HG02798 (cell line): ENCODE results near the gene SLC2A2.
A peak's percentile ranks its signal among the peaks of the same experiment; 100 is the strongest.
"Not testable (repeated sequence)": the region's sequence is repeated elsewhere in the genome, so short reads cannot be mapped to it uniquely, and the experiment has no call there.

Experiments used
- ATAC-seq: cut with Tn5 transposase; IDR thresholded peaks from one replicate; pipeline ENCODE4 v1.9.1; 2021; ENCODE audit warnings: mild to moderate bottlenecking; ENCODE audit not compliant: unreplicated experiment, poor library complexity

The SLC2A2 gene

DNA sequence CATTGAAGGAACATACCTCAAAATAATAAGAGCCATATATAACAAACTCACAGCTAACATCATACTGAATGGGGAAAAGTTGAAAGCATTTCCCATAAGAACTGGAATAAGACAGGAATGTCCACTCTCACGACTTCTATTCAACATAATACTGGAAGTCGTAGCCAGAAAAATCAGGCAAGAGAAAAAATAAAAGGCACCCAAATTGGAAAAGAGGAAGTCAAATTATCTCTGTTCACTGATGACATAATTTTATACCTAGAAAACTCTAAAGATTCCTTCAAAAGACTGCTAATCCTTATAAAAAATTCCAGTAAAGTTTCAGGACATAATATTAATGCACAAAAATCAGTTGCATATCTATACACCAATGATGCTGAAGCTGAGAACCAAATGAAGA lies 34.9 kb downstream of the SLC2A2 start:
- ATAC-seq = no peak

DNA sequence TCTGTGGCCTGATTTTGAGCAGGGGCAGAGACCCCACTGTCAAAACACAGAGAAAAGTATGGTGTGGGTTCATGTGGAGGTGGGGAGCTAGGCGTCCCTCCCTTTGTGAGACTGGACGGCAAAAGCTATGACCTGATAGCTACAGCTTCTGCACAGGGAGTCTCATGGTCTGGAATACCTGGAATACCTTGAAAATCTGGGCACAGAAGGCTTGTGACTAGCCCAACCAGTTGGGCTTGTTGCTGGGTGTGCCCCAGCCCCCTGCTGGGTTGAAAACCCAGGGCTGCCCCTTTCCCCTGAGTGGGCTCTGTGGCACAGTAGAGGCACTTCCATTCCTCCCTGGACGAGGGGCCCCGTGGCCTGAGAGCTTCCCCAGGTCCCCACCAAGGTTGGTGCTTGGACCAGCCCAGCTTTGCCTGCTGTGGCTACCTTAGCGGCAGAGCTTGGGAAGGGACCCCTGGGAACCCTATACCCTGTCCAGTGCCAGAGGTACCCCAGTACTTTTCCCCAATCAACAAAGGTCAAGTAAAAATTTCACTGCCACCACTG lies 37.3 kb downstream of the SLC2A2 start:
- ATAC-seq = no peak

DNA sequence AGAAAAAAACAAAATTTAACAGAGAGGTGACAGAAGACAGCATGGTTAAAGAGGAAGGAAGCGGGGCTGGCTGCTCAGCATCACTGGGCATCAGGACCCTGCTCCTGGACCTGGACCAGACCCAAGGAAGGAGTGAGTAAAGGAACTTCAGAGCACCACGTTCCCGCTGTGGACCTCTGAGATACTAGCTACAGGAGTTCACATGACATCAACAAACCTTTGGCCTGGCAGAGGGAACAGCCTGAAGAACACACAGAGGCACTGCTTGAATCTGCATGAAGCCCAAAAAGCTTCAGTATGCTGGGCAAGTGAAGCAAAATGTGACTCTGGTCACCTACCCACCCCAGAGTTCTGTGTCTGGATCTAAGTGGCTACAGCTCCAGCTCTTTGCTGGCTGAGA lies 38.1 kb downstream of the SLC2A2 start:
- no peak for ATAC-seq

DNA sequence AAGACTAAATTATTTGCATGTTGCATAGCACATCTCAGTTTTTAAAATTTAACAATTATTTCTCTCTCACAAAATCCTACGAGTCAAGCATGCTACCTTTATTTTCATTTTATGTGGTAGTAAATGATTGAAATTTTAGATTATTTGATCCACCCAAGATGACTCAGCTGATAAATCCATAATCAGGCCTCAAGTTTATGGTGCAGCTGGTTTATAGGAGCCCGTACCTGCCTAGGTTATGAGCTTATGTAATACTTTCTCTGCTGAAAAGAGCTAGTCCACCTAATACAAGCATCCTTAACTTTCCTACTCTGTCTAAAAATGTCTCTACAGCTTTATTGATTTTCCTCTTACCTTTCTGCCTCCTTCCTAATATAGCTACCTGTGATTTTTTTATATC lies 41.2 kb downstream of the SLC2A2 start:
- ATAC-seq = no peak

DNA sequence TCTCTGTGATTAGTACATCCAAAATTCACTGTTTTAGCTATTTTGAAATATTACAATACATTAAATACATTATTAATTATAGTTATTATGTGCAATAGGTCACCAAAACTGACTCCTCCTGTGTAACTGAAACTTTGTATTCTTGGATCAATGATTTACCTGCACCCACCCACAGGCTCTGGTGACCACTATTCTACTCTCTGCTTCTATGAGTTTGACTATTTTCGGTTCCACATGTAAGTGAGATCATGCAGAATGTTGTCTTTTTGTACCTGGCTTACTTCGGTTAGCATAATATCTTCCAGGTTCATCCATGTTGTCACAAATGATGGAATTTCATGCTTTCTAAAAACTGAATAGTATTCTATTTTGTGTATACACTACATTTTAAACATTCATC lies 43.8 kb downstream of the SLC2A2 start:
- peak; percentile 98 for ATAC-seq

DNA sequence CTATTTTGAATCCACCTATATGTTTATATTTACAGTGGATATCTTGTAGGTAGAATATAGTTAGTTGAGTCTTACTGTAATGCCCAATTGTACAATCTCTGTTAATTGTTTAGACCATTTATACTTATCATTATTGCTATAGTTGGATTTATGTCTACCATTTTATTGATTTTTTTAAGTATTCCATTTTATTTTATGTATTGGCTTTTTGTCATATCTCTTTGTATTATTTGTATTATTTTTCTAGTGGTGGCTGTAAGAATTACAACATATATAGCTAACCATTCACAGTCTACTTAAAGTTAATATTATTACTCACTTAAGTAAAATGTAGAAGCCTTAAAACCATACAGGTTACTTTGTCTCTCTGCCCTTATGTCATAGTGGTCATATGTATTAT lies 46.1 kb downstream of the SLC2A2 start:
- ATAC-seq = no peak

DNA sequence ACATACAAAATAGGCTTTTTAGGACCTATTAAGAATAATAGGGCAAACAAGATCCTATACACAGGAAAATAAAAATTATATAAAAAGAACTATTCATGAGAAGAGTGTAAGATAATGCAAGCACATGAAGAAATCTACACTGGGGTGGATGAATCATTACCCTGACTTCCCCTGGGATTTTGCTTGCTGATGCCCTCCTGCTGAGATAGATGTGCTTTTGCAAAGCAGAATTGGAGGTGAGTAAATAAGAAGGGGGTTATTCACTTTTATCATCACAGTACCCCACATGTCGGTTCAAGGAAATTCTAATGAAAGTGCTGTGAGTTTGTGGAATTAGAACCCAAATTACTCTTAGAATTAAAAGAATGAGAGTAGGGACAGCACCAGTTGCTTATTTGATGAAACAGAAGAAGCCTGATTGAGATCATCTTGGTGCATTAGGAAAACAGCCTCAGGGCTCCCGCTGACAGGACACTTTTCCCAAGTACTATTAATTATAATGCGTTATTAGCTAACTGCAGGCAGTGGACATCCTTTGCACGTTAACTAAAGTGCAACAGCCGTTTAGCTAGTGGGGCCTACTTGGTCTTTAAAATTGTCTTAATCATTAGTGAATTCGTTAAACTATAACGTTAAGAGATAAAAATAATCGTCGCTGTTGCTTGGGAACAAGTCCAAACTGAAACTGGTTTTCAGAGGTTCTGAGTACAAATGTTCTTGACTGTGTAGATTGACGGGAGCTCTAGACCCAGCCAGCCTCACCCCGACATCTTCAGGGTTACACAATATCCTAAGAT lies 48.4 kb downstream of the SLC2A2 start:
- no peak for ATAC-seq

DNA sequence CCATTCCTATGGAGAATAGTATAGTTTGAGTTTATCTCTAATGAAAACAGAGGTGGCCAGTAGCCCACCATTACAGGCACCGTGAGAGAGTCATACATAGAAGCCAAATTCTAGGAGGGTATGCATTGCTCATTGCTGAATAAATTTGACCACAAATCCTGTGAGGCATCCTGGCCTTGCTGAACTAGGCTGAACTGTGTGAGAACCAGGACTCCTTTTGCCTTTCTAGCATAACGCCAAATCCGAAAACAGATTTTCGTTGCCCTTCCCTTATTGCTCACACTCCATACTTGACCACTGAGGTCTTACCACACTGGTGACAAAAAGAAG lies 50.4 kb downstream of the SLC2A2 start:
- ATAC-seq = no peak

DNA sequence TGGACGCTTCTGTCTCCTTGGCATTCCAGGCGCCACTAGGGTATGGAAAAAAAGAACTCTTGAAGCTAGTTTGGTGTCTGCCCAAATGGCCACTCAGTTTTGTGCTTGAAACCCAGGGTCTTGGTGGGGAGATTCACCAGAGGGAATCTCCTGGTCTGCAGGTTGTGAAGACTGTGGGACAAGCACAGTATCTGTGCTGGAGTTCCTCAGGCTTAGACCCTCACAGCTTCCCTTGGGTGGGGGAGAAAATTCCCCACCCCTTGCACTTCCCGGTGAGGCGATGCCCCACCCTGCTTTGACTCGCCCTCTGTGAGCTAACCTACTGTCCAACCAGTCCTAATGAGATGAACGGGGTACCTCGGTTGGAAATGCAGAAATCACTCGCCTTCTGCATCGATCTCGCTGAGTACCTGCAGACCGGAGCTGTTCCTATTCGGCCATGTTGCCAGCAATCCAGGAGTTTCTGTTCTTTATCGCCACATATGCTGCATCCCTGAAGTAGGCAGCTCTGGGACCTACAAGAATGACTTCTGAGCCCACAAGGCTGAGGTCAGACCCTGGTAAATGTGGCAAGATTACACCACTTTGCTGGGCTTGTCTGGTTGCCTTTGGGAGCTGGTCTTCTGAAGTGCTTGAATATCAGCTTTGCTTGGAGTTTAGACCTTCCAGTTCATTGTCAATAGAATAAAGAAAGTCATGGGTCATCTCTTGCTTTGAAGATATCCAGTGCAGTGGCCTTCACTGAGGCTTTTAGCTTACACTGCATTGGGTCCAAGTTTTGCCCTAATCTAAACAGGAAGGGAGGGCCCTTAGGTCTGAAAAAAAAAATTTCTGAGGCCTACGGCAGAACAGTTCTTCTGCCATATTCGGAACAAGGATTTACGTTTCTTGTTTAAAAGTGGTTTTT lies 51.0 kb downstream of the SLC2A2 start:
- no peak for ATAC-seq

DNA sequence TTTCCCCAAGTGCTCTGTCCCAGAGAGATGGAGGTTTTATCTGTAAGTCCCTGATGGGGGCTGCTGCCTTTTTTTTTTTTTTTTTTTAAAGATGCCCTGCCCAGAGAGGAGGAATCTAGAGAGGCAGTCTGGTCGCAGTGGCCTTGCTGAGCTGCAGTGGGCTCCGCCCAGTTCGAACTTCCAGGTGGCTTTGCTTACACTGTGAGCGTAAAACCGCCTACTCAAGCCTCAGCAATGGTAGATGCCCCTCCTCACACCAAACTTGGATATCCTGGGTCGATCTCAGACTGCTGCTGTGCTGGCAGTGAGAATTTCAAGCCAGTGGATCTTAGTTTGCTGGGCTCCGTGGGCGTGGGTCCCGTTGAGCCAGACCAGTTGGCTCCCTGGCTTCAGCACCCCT lies 51.6 kb downstream of the SLC2A2 start:
- no peak for ATAC-seq

DNA sequence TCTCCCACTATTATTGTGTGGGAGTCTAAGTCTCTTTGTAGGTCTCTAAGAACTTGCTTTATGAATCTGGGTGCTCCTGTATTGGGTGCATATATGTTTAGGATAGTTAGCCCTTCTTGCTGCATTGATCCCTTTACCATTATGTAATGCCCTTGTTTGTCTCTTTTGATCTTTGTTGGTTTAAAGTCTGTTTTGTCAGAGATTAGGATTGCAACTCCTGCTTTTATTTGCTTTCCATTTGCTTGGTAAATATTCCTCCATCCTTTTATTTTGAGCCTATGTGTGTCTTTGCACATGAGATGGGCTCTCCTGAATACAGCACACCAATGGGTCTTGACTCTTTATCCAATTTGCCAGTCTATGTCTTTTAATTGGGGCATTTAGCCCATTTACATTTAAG lies 53.6 kb downstream of the SLC2A2 start:
- not testable (repeated sequence) for ATAC-seq

DNA sequence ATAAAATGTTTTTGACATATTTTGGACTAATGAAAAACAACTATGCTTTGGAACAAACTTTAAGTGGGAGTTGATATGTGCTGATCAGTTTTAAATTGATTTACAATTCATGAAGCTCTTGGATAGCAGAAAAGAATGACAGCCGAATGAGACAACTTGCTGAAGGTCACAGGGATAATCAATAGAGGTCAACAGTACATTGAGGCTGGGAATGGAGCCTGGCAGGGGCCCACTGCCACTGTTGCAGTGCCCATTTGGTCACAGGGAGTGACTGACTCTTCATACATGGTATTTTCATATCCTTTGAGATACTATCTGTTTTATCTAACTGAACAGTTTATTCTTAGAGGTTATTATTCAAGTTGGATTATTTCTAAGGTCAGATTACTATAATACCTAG lies 59.4 kb downstream of the SLC2A2 start:
- ATAC-seq = no peak

DNA sequence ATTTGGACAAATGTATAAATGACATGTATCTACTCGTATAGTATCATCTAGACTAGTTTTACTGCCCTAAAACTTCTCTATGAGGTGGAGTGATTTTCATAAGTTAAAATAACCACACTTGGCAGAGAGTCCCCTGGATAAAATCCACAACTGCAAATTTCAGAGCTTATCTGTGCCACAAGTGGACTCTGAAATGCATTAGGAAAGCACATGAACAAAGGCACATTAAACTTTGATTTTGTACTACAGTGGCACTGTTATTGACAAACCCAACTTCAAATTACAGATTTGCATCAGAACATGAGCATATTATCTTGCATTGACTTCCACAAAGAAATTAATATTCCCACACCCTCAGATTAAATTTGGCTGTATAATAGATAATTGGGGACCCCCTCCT lies 60.0 kb downstream of the SLC2A2 start:
- no peak for ATAC-seq

DNA sequence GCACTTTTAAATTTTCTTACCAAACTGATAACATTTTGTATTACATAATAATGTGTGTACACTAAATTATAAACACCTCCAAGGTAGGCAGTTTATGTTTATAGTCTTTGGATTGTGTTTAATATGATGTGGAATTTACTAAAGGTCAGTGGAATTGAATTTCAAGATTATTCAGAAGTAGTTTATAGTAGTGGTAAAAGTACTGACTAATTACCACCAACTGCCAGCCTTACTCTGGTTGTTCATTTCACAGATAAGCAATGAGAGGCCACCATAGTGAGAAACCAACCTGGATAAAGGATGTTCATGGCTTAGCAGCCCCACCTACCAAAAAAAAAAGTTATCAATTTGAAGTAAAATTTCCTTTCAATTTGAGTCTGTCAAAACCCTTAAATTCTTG lies 64.1 kb downstream of the SLC2A2 start:
- ATAC-seq = no peak

DNA sequence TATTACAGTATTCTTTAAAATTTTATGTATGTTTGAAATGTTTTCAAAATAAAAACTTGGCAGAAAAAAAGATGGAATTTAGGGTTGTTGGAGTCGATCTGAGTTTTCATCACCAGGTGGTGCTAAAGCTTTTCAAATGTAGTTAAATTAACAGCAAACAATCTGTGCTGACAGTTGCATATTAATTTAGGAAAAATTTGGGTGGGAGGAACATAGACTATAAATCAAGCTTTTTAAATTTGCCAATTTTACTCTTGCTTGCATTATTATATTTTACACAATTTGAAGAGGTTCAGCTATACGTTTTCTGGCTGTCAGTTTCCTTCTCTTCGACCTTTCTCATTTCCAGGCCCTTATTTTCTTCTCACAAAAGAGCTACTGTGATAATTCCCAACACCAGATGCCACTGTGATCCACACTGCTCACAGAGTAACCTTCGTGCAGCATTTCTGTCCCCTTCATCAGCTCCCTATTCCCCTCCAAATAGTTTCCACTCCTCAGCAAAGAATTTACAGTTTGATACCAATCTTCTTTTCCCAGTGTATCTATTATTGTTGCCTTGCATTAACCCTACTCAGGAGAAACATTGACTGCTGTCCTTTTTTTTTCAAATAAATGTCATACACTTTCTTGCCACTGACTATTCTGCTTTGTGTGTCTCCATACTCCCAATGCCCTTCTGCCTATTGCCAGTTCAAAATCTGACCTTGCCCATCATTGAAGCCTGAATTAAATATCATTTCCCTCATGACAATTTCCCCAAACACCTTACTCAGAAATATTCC lies 64.7 kb downstream of the SLC2A2 start:
- ATAC-seq = no peak

DNA sequence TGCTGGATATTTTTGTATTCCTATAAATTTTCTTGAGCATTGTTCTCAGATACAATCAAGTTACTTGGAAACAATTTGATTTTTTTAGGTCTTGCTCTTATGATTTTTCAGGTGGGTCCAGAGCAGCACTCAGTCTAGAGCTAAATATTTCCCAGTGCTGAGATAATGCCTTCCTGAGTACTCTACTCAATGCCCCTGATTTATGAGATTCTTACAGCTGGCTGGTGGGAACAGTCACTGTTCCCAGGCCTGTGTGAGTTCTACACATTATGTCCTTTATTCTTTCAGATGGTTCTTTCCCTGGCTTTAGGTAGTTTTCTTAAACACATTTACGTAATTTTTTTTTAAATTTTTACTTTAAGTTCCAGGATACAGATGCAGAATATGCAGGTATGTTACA lies 67.1 kb downstream of the SLC2A2 start:
- no peak for ATAC-seq

DNA sequence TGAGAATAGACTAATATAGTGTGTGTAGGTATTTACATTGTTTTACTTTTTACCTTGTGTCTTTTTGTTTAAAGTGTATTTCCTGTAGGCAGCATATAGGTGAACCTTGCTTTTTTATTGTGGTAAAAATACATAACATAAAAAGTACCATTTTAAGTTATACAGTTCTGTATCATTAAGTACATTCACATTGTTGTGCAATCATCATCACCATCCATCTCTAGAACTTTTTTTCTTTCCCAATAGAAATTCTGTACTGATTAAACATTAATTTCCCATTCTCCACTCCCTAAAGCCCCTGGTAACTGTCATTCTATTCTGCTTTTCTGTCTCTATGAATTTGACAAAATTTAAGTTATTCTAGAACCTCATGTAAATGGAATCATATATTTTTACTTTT lies 69.9 kb downstream of the SLC2A2 start:
- no peak for ATAC-seq

DNA sequence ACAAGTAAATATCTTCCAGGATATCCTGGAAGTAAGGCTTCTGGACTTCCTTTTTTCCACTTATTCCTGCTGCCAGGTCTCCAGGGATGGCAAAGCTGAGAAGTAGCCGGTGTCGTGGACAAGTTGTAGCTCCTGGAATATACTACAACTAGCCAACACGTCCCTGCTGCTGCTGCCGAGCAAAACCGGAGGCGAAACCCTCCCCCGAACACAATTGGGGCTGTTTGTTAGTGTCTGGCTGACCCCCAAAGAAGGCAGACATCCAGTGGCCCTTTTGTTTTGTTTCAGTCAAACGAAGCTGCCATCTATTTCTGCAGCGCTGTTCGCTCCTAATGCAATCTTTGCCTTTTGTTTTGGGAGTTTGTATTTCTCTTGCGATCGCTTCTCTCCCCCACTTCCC lies 72.8 kb downstream of the SLC2A2 start:
- ATAC-seq = no peak

DNA sequence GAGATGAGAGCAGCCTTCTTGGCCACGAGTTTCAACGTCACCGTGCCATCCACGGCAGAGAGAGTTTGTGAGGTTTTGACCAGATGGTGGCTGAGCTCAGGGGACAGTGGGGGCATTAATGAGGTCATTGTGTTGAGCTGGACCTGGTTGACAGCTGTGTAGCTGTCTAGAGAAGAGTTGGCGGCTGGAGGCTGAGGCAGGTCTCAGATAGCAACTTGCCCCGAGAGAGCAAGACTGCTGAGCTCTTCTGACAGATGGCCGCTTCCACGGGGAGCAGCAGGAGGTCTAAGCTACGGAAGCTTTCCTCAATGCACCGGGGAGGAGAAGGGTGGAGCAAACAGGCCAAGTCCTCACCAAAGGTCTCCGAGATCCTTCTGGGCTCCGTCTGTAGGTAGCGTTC lies 73.3 kb downstream of the SLC2A2 start:
- no peak for ATAC-seq

DNA sequence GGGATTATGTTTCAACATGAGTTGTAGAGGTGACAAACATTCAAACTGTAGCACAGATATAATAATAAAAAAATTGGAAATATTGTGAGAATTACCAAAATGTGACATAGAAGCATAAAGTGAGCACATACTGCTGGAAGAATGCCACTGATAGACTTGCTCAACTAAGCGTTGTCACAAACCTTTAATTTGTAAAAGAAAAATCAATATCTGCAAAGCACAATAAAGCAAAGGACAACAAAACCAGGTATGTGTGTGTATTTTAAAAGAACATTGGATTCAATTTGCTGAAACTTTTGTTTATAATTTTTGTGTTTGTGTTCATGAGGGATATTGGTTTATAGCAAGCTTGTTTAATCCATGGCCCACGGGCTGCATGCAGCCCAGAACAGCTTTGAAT lies 77.3 kb downstream of the SLC2A2 start:
- ATAC-seq = no peak
